Activated T-helper 1 cell treated with anti-CD3 and anti-CD28 coated beads, Interleukin-12 subunit alpha, Interleukin-12 subunit beta, Interleukin-2, Interleukin-4 antibody, amounts not matched to agents 30 ng/mL and 10 ng/mL and 1 ng/mL, durations not matched to agents 14 hours and 24 hours and 36 hours (primary cell): ENCODE results near the gene LTBP2. TPM values are rescaled to one million over a fixed set of nuclear protein-coding genes. Genes with fewer than 3 reads are reported as not detected.

Source experiments
- DNase-seq: peaks from one replicate; pipeline ENCODE4 v3.0.0; 2021; ENCODE audit warnings: low spot score
- H3K27ac Mint-ChIP-seq: one replicate; pipeline ENCODE4 v1.8.0; 2021; ENCODE audit warnings: mild to moderate bottlenecking, mixed read lengths
- H3K27me3 Mint-ChIP-seq: one replicate; pipeline ENCODE4 v1.8.0; 2022; ENCODE audit warnings: mild to moderate bottlenecking, moderate library complexity, mixed read lengths; ENCODE audit not compliant: insufficient read depth
- H3K36me3 Mint-ChIP-seq: one replicate; pipeline ENCODE4 v1.8.0; 2021; ENCODE audit warnings: low read depth, mixed read lengths
- H3K4me1 Mint-ChIP-seq: one replicate; pipeline ENCODE4 v1.8.0; 2021; ENCODE audit warnings: low read depth, mixed read lengths
- H3K4me3 Mint-ChIP-seq: one replicate; pipeline ENCODE4 v1.8.0; 2021; ENCODE audit warnings: mild to moderate bottlenecking, moderate library complexity, mixed read lengths
- H3K9me3 Mint-ChIP-seq: one replicate; pipeline ENCODE4 v1.8.0; 2021; ENCODE audit warnings: mixed read lengths
- intact Hi-C: fragments of 100-400 bp; cut with micrococcal nuclease; formaldehyde crosslinking; loops from one replicate; pipeline ENCODE4 v1.15.1; 2024
- total RNA-seq: library from RNA; stranded (reverse); gene quantifications from 2 replicates; pipeline ENCODE4 v1.2.3, GENCODE V29; 2022

Gene LTBP2
- total RNA-seq, 1 donor from 2014 or later, result 0.05 TPM

GRCh38 chr14:74501691-74502090 lies 110.3 kb downstream of the LTBP2 start:
- Mint-ChIP-seq H3K36me3 (no peaks in the 10 kb centered on the region), H3K9me3 (no peaks in the 10 kb centered on the region), H3K27me3 (peaks cover 2% of the 10 kb centered on the region), H3K27ac (no peak overlapping the region), H3K4me3 (no peak overlapping the region), H3K4me1 (peaks cover 4% of the 10 kb centered on the region)
- no peak for DNase-seq
- intact Hi-C loops, result no loop called here

- no peak for DNase-seq
- Mint-ChIP-seq H3K27me3 (peaks cover 2% of the 10 kb centered on the region), H3K9me3 (no peaks in the 10 kb centered on the region), H3K36me3 (no peaks in the 10 kb centered on the region), H3K4me1 (peaks cover 4% of the 10 kb centered on the region), H3K4me3 (no peak overlapping the region), H3K27ac (no peak overlapping the region)
- intact Hi-C loops, result no loop called here
Measured at GRCh38 chr14:74501135-74501614, 110.9 kb downstream of the LTBP2 start.

- Mint-ChIP-seq H3K4me1 (peaks cover 5% of the 10 kb centered on the region), H3K27me3 (no peaks in the 10 kb centered on the region), H3K27ac (no peak overlapping the region), H3K36me3 (no peaks in the 10 kb centered on the region), H3K9me3 (no peaks in the 10 kb centered on the region), H3K4me3 (no peak overlapping the region)
- intact Hi-C loops, result no loop called here
- DNase-seq, result no peak
Measured at GRCh38 chr14:74500417-74501134, 111.5 kb downstream of the LTBP2 start.

- DNase-seq, result no peak
- Mint-ChIP-seq H3K9me3 (no peaks in the 10 kb centered on the region), H3K36me3 (no peaks in the 10 kb centered on the region), H3K4me3 (no peak overlapping the region), H3K4me1 (peaks cover 20% of the 10 kb centered on the region), H3K27me3 (no peaks in the 10 kb centered on the region), H3K27ac (no peak overlapping the region)
- intact Hi-C loops, result no loop called here
Measured at GRCh38 chr14:74495356-74495755, 116.7 kb downstream of the LTBP2 start.

- Mint-ChIP-seq H3K4me3 (no peak within 1 kb of the TSS), H3K36me3 (no peaks in the 10 kb centered on the region), H3K4me1 (peaks cover 24% of the 10 kb centered on the region), H3K27me3 (no peaks in the 10 kb centered on the region), H3K27ac (peak within 1 kb of the TSS; percentile 87), H3K9me3 (no peaks in the 10 kb centered on the region)
- DNase-seq, result peak; percentile 99
- intact Hi-C loops, result loop anchor here (1.0 to 5.0 kb wide), 12 partner anchors 86 to 1356 kb away; partner anchors contain the start of genes ABCD4, ALDH6A1, AREL1 and EIF2B2
Measured at GRCh38 chr14:74493343-74494261, 118.4 kb downstream of the LTBP2 start, which contains the start of gene ISCA2. Gene ISCA2, plus strand, starts transcription at chr14:74493765. Its CDS starts 10 bp downstream, at chr14:74493775.

- H3K4me1 Mint-ChIP-seq, result peaks cover 24% of the 10 kb centered on the region
- H3K9me3 Mint-ChIP-seq, result no peaks in the 10 kb centered on the region
- H3K36me3 Mint-ChIP-seq, result no peaks in the 10 kb centered on the region
- H3K27ac Mint-ChIP-seq, result peak within 1 kb of the TSS; percentile 87
- H3K4me3 Mint-ChIP-seq, result no peak within 1 kb of the TSS
- intact Hi-C loops, result loop anchor here (1.0 to 5.0 kb wide), 12 partner anchors 86 to 1356 kb away; partner anchors contain the start of genes ABCD4, ALDH6A1, AREL1 and EIF2B2
- H3K27me3 Mint-ChIP-seq, result no peaks in the 10 kb centered on the region
- DNase-seq, result no peak
Measured at GRCh38 chr14:74492776-74493342, 119.2 kb downstream of the LTBP2 start, which contains the start of gene NPC2. Gene NPC2, minus strand, starts transcription at chr14:74493305. Its CDS starts 31 bp downstream, at chr14:74493274.

GRCh38 chr14:74491956-74492775 lies 119.9 kb downstream of the LTBP2 start:
- no peak overlapping the region for H3K27ac Mint-ChIP-seq
- H3K27me3 Mint-ChIP-seq, result no peaks in the 10 kb centered on the region
- H3K9me3 Mint-ChIP-seq, result no peaks in the 10 kb centered on the region
- H3K36me3 Mint-ChIP-seq, result no peaks in the 10 kb centered on the region
- intact Hi-C loops, result loop anchor here (2.0 to 5.0 kb wide), 8 partner anchors 91 to 1355 kb away; partner anchors contain the start of genes ABCD4, AREL1, ERG28 and FCF1
- peaks cover 24% of the 10 kb centered on the region for H3K4me1 Mint-ChIP-seq
- no peak for DNase-seq
- no peak overlapping the region for H3K4me3 Mint-ChIP-seq

GRCh38 chr14:74490486-74490885 lies 121.6 kb downstream of the LTBP2 start:
- Mint-ChIP-seq H3K27ac (no peak overlapping the region), H3K36me3 (no peaks in the 10 kb centered on the region), H3K4me3 (no peak overlapping the region), H3K4me1 (peaks cover 22% of the 10 kb centered on the region), H3K9me3 (no peaks in the 10 kb centered on the region), H3K27me3 (no peaks in the 10 kb centered on the region)
- no peak for DNase-seq
- intact Hi-C loops, result loop anchor here (5.0 kb wide), 2 partner anchors 272 to 1353 kb away; partner anchors contain the start of genes PSEN1 and YLPM1

GRCh38 chr14:74488786-74489397 lies 123.1 kb downstream of the LTBP2 start:
- DNase-seq, result no peak
- H3K27ac Mint-ChIP-seq, result no peak overlapping the region
- intact Hi-C loops, result no loop called here
- H3K4me1 Mint-ChIP-seq, result peaks cover 8% of the 10 kb centered on the region
- H3K4me3 Mint-ChIP-seq, result no peak overlapping the region
- H3K9me3 Mint-ChIP-seq, result no peaks in the 10 kb centered on the region
- peaks cover 3% of the 10 kb centered on the region for H3K36me3 Mint-ChIP-seq
- H3K27me3 Mint-ChIP-seq, result no peaks in the 10 kb centered on the region

- Mint-ChIP-seq H3K36me3 (peaks cover 3% of the 10 kb centered on the region), H3K4me3 (no peak overlapping the region), H3K9me3 (no peaks in the 10 kb centered on the region), H3K27me3 (no peaks in the 10 kb centered on the region), H3K4me1 (peaks cover 8% of the 10 kb centered on the region), H3K27ac (no peak overlapping the region)
- intact Hi-C loops, result no loop called here
- no peak for DNase-seq
Measured at GRCh38 chr14:74486164-74486563, 125.9 kb downstream of the LTBP2 start.

- intact Hi-C loops, result no loop called here
- H3K4me3 Mint-ChIP-seq, result no peak overlapping the region
- H3K4me1 Mint-ChIP-seq, result no peaks in the 10 kb centered on the region
- DNase-seq, result no peak
- H3K27me3 Mint-ChIP-seq, result no peaks in the 10 kb centered on the region
- H3K36me3 Mint-ChIP-seq, result peaks cover 8% of the 10 kb centered on the region
- H3K27ac Mint-ChIP-seq, result no peak overlapping the region
- H3K9me3 Mint-ChIP-seq, result no peaks in the 10 kb centered on the region
Measured at GRCh38 chr14:74483321-74483720, 128.7 kb downstream of the LTBP2 start.
